HG02943 (cell line): Measurements from ENCODE around the gene SDK1.

Experiments used
- ATAC-seq: cut with Tn5 transposase; IDR thresholded peaks from one replicate; pipeline ENCODE4 v1.9.1; 2021; ENCODE audit warnings: mild to moderate bottlenecking, low read depth, moderate library complexity; ENCODE audit not compliant: unreplicated experiment

SDK1 gene

GRCh38 chr7:3636131-3636860 is 335.2 kb downstream of the SDK1 start:
- ATAC-seq, result no peak

DNA sequence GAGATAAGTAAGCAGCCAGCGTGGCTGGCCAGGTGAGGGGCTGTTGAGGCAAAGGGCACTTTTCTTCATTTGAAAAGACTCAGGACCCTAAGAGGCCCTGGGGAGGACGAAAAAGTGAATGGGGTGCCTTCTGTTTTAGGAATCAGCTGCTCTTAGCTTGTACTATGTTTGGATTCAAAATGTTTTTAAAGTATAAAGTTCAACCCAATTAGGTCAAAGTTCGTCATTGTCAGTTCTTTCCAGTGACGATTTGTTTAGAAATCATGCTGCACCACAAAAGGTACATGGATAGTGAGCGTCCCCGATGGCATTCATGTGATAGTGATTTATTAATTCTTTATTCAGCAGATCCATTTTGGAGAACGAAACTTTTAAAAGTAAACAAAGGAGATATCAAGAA is 338.2 kb downstream of the SDK1 start:
- no peak for ATAC-seq

- no peak for ATAC-seq
These were observed 340.5 kb downstream of the SDK1 start for GRCh38 chr7:3641582-3641981.

GRCh38 chr7:3643091-3643490 is 342.0 kb downstream of the SDK1 start:
- no peak for ATAC-seq

GRCh38 chr7:3648276-3648675 is 347.2 kb downstream of the SDK1 start:
- ATAC-seq, result no peak

DNA sequence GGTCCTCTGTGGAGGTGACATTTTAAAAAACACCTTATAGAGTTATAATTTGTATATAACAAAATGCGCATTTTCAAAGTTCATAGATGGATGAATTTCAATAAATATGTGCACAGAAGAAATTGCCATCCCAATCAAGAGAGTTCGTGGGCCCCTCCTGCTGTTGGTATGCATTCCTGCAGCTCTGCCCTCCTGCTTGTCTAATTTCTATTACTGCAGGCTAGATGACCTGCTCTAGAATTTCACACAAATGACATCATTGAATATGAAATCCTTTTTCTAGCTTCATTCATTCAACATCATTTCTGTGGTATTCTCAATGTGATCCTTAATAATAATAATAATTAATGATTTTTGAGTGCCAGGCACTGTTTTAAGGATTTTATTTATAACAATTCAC is 348.2 kb downstream of the SDK1 start:
- no peak for ATAC-seq

DNA sequence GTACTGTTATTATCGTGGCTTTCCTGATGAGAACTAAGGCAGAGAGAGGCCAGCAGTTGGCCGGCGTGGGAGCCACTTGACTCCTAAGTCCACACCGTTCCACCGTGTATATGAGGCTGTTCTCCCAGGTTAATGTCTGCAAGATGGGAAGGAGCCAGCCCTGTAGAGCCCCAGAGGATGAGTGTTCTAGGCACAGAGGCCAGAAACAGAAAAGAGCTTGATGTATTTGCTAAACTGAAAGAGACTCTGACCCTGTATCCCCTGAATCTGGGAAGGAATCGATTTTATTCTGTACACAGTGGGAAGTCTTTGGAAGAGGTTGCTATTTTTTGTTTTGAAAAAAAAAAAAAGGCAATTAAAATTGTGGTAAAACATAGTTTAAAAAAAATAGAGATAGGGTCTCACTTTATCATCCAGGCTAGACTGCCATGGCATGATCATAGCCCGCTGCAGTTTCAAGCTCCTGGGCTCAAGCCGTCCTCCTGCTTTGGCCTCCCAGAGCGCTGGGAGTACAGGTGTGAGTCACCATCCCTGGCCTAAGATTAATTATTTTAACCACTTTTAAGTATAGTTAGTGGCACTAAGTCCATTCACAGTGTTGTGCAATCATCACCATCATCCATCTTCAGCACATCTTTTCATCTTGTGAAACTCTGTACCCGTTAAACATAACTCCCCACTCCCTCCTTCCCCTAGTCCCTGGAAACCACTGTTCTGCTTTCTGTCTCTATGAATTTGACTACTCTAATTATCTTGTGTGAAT is 348.8 kb downstream of the SDK1 start:
- ATAC-seq, result no peak

- ATAC-seq, result no peak
These were observed 349.8 kb downstream of the SDK1 start for GRCh38 chr7:3650844-3651243.

DNA sequence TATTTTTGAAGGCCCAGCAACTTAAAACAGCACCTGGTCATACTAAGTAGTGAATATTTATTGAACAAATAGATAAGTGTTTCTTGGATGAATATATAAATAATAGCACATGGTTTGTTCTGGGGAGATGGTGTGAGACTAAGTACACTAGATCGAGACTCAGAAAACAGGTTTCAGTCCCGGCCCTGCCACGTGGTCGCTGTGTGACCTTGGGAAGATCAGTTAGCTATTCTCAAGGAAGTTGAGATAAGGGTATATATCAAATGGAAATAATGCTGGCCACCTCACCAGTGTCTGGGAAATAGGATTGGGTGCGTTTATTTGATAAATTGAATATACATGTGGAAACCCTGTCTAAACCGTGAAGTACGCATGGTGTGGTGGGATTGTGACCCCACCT is 354.6 kb downstream of the SDK1 start:
- no peak for ATAC-seq

DNA sequence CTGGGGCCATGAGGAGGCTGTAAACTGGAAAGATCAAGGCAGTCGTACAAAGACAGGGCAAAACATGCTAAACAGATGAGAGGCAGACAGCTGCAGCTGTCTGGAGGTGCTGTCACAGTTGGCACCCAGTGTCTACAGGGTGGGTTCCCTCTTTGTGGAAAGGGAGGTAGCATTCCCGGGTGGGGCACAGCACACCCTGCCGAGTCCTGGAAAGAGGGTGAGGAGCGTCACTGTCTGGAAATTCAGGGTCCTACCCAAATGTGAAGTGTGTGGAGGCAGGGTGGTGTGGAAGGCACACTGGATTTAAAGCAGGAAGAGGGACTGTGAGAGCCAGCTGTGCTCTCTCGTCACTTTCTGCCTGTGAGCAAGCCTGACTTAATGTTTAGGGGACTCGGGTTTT is 356.2 kb downstream of the SDK1 start:
- no peak for ATAC-seq

DNA sequence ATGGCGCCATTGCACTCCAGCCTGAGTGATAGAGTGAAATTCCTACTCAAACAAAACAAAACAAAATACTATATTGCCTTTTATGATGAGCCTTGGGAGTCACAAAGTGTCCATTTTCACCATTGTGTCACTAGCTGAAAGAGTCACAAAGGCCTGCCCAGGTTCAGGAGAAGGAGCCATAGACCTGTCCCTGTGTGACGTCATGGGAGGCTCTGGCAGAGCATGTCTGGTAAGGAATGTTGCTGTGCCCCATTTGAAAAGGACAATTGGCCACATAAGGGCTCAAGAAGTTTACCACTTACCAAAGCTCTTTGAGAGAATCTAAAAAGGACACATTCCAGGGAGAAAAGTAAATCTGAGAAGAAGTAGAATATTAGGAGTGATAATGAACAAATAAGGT is 367.7 kb downstream of the SDK1 start:
- ATAC-seq, result no peak

DNA sequence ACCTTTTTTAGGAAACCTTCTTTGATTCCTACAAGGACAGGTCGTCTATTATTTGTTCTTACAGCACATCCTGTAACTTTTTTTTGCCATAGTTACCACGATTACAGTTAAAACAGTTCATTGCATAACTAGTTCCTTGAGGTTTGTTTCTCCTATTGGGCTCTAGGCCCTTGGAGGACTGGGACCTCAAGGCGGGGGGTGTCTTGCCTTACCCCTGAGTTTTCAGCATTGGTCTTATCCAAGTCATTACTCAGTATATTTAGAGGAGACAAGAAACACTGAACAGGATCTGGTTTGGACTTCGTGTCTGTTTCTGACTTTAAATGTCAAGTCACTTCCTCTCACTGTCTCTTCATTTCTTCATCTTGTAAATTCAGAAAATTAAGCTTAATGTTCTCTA is 369.8 kb downstream of the SDK1 start:
- no peak for ATAC-seq

- no peak for ATAC-seq
These were observed 372.5 kb downstream of the SDK1 start for GRCh38 chr7:3673524-3673923.

GRCh38 chr7:3678314-3678810 is 377.3 kb downstream of the SDK1 start:
- ATAC-seq, result no peak

DNA sequence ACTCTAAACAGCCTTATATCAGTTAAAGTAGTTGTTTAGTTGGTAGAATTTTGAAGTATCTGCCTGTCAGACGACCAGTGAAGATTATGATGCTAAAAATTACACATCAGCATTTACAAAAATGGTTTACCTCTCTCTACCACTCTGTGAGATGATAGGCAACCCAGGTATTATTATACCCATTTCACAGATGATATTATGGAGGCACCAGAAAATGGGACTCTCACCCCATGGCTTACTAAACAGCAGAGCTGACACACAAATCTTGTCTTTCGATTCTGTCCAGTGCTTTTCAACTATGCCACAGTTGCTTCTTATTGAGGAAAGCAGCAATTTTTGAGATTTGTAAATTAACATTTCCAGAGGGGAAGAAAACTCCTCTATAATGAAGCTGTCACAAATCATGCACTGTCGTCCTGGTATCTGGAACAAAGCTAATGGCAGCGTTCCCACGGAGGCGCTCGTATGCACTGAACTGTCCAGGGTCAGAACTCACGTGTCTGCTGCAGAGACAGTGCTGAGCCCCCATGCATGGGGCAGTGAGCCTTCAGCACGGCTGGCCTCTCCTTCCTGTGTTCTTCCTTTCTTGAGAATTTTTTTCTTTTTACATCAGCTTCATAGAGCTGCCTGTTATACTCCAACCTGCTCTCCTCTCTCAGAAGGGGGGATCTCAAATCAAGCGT is 381.1 kb downstream of the SDK1 start:
- ATAC-seq, result no peak

DNA sequence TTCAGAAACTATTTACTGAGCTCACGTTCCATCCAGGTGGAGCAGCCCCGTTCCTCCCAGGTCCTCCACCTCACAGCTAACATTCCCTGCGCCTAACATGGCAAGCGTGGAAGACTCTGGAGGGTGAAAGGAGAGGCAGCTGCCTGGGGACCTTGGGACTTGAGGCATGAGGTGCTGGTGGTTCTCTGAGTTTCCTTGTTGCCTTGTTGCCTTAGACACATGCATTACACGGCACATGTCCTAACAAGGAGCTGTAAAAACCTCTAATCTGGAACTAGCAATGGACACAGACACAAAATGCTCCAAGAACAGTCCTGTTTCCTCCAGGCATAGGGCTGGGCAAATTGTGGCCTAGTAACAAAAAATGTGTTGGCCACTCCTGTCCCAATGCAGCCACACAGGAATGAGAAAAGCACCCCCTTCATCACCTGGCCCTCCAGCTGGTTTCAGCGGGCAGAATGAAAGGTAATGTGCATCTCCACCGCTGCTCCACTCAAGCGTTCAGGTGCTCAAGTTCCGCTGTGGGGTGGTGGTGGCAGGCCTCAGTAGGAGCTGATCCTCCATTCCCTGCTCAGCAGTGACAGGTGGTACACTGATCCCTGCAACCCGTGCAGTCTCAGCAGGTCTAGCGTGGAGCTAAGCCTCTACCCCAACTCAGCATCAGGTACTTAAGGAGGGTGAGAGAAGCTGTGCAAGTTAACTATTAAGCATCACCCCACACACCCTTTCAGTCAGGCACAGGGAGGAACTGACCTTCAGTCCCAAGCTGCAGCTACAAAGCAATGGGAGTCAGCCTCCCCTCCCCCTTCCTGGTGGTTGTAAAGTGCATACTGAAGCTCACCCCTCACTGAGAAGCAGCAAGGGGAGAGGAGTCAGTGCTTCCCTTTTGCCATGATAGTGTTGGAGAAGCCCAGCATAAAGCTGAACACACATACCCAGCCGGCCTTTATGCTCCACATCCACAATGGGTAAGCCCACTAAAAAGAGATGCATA is 382.8 kb downstream of the SDK1 start:
- ATAC-seq, result no peak

GRCh38 chr7:3688071-3688470 is 387.0 kb downstream of the SDK1 start:
- ATAC-seq, result no peak

DNA sequence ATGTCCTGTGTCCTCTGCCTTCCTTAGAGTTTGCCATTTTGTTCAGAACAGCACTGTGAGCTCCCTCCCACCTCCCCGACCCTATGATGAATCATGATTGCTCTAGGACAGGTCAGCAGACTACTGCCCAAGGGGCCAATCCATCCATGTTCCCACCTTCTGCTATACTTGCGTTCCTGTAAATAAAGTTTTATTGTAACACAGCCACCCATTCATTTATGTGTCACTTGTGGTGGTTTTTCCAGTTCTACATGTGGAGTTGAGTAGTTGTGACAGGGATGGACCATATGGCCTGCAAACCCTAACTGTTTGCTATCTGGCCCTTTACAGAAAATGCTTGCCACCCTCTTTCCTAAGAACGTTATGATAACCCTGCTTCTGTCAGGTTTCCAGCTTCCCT is 387.8 kb downstream of the SDK1 start:
- ATAC-seq, result no peak

GRCh38 chr7:3691478-3692158 is 390.6 kb downstream of the SDK1 start:
- ATAC-seq, result no peak

DNA sequence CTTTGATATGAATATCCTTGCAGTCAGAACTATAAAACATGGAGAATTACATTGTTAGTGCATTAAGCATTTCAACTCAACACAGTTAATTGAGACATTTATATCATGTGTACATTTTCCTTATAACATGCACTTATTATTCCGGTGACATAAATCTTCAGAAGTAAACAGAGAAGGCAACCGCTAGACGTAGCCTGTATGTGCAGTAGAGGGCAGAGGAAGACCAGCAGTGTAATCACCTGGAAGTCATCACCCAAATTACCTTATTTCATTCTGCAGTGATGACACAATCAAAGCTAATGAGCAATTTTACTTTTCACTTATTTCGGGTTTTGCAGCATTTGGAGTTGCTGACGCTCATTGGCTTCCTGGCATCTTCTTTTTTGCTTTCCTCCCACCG is 394.6 kb downstream of the SDK1 start:
- ATAC-seq, result no peak
